ENCODE data around the gene BAIAP2.

The BAIAP2 gene

DNA sequence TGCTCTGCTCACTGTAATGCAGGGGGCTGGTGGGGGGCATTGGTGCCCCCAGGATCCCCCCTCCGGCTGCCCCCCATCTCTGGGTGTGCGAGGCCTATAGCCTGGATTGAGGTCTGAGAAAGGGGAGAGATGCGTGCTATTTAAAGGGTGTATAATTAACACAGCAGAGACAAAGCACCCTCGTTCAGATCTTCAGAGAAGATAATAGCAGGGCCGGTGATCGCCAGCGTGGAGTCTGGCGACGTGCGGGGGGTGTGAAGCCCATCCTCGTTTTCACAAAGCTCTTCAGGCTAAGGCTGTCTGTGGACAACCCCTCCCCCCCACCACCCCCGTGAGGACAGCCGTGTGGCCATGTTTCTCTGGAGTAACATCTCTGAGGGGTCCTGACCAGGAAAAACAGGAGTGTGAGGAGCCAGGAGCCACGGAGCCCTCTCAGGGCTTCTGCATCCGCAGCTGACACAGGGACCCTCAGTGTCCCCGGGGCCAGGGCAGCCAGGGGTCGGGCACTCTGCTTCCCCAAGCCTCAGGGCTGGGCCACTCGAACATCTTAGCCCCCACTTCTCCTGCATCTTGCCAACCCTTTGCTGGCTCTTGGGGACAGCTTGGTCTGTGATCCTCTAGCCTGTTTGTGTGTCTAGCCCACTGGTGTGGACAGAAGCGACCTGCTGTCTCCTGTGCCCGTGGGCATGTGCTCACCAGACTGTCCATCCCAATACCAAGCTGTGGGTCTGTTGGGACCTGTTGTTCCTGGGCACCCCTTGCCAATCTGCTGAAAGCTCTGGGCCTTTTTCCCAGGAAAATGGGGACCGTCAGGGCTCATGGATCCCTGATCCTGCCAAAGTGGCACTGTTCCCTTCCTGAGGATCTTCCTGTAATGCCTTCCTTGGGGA is 58.9 kb downstream of the BAIAP2 start:
- no peak for DNase-seq

DNA sequence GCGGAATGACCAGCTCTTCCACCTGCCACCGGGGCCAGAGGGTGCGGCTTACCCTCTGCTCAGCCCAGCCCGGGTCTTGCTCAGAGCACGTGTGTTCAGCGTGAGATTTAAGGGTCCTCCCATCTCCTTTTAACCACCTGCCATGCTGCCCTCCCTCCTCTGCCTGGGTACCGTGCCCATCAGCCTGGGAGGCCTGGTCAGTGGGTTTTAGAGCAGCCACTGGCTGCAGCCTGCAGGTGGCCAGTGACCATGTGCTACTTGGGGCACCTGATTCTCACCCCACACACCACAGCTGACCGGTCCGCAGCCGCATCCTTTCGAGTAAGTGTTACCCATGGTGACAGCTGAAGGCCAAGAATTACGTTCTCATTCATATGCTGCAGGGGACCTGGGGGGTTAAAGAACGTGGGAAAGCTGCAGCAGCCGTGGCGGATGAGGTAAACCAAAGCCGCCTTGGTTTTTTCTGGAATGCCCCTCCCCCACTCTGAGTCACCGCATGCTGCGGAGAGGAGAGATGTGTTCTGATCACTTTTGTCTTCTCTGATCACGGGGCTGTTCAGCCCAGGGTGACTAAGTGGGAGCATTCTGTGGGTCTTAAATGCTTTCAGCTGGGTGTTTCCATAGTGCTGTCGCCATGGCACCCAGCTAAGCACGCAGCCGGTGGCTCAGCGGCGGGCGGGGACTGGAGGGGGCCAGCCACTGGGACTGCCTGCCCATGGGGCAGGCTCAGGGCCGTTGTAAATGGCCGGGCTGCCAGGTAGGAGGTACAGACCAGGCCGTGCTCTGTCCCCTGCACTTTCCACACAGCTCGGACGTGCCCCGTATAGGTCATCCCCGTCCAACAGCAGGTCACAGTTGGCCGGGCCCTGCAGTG is 59.8 kb downstream of the BAIAP2 start:
- DNase-seq: no peak

DNA sequence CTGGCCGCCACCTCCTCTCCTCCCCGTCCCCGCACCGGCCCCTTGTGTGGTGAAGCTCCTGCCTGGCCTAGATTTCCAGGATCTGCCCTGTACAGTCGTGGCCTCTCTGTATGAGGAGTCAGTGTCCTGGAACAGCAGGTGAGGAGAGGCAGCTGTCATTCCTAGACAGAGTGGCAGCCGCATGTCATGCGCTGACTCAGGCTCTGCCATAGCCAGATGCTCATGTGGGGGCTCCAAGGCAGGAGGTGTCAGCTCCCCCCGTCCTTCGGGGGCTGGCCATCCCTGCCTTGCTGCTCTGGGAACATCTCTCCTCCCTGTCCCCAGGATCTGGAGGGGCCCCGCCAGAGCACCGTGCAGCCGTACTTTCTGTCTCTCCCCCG is 60.4 kb downstream of the BAIAP2 start:
- DNase-seq: no peak

DNA sequence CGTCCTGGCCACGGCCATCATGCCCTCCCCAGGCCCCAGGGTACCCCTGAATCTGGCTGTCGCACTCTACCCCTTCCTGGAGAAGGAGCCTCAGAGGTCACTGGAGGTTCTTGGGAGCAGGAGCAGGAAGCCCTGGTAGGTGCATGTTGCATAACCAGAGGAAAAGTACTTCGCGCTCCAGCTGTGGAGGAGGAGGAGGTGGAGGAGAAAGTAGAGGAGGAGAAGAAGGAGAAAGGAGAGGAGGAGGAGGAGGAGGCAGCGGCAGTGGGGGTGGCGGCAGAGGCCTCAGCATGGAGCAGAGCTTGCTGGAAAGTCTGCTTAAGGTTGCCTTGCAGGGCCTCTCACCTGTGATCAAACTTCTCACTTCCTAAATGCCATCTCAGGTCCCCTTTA is 61.8 kb downstream of the BAIAP2 start:
- DNase-seq: no peak

DNA sequence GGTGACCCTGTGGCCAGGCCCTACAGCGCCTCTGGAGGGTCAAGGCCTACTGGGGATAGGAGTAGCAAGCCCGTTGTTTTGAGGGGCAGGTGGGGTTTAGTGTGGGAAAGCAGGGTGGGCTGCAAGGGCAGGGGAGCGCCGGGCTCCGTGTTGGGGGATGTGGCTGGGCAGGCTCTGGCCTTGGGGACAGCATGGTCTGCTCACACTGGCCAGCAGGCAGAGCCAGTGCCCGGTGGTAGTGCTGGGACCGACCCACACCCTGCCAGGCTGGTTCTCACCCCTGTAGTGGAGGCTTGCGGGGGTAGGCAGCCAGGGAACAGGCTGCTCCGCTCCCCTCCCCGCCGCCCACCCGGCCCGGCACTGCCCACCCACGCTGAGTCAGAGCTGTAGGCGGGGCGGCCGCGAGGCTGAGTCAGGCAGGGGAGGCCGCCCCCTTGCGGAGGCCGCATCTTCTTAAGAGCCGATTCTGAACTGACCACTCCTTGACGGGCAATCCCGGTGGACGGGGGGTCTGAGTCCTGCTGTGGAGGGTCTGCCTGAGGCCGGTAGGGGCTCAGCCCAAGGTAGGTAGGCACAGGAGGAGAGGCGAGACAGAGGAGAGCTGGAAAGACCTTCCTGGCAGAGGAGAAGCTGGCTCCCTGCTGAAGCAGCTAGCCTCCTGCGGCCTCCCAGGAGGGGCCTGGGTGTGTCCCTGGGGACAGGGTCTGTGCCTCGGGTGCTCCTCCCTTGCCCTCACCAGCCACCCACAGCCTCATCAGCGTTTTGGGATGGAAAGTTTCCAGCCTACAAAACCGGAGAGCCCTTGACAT is 62.4 kb downstream of the BAIAP2 start:
- no peak for DNase-seq

DNA sequence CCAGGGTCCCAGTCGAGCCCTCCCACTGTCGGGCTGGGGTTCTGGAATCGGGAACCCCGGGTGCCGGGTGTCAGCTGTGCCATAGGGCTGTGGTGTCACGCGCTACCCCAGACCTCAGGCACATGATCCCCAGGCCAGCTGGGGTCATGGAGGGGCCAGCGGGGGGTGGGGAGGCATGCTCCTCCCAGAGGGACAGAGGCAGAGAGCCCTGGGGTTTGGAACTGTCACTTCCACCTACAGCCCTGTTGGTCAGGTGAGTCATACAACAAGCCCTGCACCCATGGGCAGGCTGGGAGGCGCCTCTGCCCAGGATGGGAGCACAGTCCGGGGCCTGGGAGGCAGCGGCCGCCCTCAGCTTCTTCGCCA is 63.0 kb downstream of the BAIAP2 start:
- DNase-seq: no peak

DNA sequence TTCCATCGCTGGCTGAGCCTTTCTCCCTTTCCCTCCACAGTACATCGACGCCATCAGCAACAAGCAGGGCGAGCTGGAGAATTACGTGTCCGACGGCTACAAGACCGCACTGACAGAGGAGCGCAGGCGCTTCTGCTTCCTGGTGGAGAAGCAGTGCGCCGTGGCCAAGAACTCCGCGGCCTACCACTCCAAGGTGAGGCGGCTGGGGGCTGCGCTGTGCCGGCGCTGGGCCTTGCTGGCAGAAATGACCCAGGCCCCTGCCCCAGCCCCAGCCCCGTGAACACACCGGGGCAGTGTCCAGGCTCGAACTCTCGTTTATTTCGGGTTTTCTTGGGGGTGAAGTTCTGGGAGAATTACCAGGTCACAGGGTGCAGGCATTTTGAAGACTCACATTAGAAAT is 64.9 kb downstream of the BAIAP2 start:
- DNase-seq: no peak

DNA sequence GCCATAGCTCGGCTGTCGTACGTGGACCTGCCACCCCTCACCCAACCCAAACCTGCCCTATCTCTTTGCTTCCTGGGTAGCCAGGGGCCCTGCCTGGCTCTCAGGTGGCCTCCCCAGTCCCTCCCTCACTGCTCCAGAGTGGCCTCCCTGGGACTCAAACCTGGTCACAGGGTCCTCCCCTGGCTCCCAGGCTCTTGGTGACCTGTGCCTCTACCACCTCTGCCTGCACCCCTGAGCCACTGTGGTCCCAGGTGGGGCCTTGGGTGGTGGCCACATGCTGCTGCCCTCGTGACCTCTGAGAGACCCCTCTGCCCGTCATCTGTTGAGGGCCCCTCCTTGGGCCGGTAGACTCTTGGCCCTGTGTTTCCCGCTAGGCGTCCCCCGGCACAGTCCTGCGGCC is 65.7 kb downstream of the BAIAP2 start:
- DNase-seq: no peak

DNA sequence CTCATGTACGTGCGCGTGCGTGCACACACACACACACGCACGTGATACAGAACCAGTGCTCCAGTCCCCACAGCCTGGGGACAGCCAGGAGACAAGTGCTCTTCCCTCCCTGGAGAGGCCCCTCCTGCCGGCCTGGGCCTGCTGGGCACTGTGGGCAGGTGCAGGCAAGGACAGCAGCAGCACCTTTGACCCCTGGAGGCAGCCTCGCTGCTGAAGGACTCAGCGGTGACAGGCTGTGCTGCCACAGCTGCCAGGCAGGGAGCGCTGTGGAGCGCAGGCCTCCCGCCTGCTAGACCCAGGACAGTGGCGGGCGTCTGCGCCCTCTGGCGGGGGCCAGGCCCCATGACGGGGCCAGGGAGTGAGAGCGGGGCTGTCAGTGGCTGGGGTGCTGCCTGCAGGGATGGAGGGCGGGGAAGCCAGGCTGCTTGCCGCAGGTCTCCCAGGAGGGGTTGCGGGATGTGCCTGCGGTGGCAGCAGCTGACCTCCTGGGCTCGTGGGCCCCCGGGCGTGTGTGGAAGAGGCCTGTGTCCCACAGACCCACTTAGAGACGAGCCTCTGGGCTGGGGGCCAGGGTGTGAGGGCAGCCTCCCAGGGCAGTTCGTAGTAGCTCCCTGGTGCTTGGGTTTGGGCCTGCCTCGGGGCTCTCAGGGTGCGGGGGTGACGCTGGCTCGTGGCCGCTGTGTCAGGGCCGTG is 66.8 kb downstream of the BAIAP2 start:
- no peak for DNase-seq

DNA sequence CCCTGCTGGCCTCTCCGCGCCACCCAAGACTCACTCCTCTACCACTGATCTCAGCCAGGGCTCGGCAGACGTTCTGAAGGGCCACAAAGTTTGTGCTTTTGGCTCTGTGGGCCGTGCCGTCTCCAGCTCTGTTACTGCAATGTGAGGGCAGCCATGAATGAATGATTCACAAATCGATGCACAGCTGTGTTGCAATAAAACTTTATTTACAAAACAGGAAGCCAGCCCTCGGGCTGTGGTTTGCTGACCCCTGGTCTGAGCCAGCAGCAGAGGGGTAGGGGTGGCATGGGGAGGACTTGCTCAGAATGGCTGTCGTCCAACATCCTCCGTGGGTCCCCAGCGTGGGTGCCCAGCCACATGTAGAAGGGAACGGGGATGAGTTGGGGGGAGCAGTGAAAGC is 67.4 kb downstream of the BAIAP2 start:
- DNase-seq: no peak

DNA sequence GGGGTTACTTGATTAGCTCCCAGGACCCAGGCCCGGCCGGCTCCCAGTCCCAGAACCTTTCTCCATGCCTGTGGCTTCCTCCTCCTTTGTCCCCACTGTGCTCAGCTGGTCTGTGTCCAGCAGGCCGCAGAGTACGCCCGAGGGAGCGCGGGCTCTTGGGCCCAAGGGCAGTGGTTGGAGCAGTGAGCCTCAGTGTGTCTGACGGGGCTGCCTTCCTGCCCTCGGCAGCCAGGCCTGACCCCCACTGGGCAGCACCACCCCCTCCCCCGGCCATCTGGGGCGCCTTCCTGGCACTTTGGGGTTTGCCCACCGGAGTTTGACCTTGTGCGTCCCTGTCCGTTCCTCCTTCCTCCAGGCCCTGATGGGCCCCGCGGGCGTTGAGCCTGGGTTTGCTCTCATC is 67.9 kb downstream of the BAIAP2 start:
- no peak for DNase-seq

DNA sequence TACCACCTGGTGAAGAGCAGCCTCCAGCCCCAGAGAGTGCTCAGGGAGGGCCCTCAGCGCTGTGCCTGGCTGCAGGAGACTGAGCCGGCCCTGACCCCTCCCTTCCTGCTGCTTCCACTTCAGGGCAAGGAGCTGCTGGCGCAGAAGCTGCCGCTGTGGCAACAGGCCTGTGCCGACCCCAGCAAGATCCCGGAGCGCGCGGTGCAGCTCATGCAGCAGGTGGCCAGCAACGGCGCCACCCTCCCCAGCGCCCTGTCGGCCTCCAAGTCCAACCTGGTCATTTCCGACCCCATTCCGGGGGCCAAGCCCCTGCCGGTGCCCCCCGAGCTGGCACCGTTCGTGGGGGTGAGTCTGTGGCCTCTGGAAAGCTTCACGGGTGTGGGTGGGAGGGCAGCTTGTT is 68.4 kb downstream of the BAIAP2 start:
- no peak for DNase-seq

DNA sequence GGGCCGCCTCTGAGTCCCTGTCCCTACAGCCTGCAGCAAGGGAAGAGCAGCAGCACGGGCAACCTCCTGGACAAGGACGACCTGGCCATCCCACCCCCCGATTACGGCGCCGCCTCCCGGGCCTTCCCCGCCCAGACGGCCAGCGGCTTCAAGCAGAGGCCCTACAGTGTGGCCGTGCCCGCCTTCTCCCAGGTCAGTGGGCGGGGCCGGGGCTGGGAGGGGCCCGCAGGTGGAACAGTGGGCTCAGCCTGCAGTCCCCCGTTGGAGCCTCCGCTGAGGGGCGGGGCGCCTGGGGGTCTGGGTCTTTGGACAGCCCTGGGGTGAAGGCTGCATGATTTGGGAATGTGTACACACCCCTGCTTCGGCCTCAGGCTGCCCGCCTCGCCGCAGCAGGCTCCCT is 71.8 kb downstream of the BAIAP2 start:
- DNase-seq: no peak

DNA sequence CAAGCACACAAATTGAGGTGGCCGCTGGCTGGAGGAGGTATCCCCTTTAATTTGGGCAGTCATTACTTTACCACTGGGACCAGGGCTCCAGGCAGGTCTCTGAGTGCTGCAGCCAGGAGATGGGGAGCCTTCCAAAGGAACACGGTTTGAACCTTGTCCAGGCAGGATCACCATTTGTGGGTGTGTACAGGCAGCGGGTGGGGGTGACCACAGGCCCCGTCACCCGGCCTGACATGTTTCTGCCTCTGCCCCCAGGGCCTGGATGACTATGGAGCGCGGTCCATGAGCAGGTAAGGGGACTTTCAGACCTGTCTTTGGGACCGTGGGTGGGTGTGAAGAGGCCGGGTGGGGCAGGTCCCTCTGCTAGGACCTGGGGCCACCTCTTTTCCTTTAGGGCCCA is 73.3 kb downstream of the BAIAP2 start:
- DNase-seq: no peak

DNA sequence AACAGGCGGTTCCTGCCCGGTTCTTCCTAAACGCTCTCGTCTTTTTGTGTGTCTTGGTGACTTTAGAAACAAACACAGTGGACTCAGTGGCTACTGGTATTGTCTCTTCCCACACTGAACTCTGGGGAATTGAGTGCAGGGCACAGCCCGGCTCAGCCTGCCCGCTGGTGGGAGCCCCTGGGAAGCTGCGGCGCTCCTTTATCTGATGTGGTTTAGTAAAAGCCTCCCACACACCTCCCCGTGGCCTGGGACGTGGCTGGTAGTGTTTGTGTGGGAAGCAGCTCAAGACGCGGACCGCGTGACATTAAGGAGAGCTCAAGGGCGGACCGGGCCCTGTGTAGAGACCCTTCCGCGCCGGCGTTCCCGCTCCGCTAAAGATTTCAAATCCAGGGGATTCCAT is 75.0 kb downstream of the BAIAP2 start:
- DNase-seq: no peak

DNA sequence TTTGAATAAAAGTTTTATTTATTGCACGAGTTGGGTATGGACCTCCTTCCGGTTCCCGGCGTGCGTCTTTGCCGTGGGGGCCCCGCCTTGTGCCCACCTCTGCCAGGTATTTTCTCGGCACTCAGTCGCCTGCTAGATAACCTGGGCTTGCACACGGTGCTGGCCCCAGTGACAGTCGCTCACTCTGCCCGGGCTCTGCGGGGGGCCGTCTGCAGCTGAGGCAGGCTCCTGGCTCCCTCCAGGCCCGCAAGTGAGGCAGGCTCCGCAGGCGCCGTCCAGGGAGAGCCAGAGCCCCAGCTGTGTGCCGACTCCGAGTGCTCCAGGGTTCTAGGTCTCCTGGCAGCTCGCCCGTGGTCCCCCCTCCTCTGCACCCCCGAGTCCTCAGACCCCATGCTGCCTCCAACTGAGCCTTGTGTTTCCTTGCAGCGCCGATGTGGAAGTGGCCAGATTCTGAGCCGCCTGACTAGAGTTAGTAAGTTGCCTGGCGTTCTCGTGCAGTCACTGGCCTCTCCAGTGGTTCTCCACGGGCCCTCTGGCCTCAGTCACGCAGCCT is 75.6 kb downstream of the BAIAP2 start:
- DNase-seq: no peak

DNA sequence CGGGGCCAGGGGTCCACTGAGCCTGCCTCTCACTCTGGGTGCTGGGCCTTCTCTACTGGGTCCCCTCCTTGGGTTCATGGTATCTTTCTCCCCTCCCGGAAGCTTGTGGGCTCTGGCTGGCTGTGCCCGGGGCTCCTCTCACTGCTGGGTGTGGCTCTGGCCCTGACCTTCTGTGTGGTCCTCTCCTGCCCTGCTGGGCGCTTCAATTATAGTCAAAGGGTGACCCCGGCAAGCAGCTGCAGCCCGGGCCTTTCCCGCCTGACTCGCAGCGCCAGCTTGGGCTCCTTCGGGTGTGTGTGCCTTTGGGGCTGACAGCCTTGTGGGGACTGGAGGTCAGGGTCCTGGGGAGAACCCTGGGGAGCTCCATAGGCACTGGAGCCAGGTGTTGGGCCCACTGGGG is 76.1 kb downstream of the BAIAP2 start:
- DNase-seq: no peak

DNA sequence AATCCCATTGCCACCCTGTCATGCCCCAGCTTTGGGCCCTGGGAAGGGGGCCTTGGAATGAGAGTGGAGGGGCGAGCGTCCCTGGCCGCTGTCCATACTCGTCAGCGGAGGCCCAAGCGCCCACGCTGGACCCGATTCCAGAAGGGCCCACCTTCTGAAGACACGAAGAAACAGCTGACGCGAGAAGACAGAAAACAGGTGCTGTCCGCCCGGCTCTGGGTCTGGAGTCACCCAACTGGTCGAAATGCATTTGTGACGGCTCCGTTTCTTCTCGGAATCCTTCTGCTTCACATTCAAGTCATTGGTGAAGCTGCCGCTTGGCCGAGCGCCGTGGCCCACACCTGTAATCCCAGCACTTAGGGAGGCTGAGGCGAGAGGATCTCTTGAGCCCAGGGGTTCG is 77.5 kb downstream of the BAIAP2 start:
- no peak for DNase-seq

DNA sequence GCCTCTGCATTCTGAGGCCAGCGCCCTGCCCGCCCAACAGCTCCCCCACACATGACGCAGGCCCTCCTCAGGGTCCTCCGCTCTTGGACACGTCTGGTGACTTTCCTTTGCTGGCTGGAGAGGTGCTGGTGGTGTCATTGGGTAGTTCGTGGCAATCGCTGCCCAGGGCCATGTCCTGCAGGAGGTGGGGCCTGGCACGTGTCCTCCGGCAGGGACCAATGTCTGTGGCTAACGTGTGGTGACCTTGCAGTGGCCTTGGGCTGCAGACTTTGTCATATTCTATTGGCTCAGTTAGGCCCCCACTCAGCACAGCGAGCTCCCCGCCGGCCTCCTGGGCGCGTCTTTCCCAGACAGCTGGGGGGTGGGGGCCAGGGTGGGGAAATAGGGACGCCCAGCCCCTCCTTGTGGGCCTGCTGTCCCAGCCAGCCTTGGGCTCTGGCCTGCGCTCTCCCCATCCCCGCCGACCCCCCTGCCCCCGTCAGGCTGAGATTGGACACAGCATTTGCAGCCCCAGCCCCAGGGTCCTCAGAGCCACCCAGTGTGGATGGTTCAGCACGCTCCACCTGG is 78.3 kb downstream of the BAIAP2 start:
- DNase-seq: no peak

DNA sequence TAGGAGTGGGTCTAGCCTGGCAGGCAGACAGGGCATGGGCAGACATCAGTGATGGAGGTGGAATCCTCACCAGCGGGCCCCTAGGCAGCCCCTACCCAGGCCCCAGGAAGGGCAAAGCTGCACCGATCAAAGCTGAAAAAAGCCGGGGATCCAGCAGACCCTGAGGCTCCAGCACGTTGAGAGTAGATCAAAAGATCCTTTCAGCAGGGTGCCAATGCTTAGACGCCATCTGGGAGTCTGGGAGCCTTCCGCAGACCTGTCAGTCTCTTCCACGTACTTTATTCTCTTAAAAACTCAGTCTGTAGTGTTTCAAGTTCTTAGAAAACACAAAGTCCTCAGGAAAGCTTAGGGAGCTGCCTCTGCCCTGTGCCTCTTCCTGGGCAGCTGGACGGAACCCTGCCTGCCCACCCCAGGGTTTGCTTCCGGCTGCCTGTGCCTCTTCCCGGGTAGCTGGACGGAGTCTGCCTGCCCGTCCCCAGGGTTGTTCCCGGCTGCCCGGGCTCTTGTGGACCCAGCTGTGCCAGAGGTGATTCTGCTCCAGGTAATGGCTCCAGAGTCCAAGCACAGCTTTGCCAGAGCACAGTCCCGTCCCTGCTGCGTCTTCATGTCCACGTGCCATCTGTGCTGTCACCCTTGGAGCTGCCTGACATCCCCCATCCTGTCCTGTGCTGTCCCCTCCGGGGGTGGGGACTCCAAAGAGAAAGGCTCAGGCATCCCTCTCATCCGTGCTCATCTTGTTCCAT is 79.6 kb downstream of the BAIAP2 start:
- DNase-seq: no peak

DNA sequence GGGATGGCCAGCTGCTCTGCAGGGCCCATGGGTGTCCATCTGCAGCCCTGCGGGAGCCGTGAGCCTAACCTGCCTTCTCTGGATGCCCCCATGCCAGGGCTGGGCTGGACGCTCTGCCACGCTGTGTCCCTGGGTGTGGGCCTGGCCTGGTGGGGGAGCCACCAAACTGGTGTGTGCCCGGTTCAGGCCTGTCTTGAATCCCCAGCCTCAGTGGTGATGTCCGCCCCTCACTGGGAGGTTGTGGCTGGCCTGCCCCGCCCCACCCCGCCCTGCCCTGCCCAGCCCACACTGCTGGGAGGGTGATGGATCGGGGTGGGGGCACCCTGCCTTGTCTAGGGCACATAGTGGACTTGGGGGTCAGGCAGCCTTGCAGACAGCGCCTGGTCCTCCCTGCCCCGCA is 80.3 kb downstream of the BAIAP2 start:
- DNase-seq: no peak
